H1 (cell line): Measurements from ENCODE around the gene TXNIP. TPM values are rescaled to one million over a fixed set of nuclear protein-coding genes. Genes with fewer than 3 reads are reported as not detected.

ENCODE experiments used
- CHD1 ChIP-seq: IDR thresholded peaks from 2 replicates; pipeline ENCODE4 v1.6.1; 2012; ENCODE audit warnings: low read depth, low read length, improper control_type of control experiment
- CHD7 ChIP-seq: fragments of 300-600 bp; sonication (generic); IDR thresholded peaks from 2 replicates; pipeline ENCODE4 v1.7.1; 2012; ENCODE audit warnings: low read length, moderate library complexity, mild to moderate bottlenecking, inconsistent platforms; ENCODE audit not compliant: insufficient replicate concordance
- NANOG ChIP-seq: IDR thresholded peaks from 2 replicates; pipeline ENCODE4 v1.6.1; 2011; ENCODE audit warnings: low read length, low read depth, mild to moderate bottlenecking, inconsistent platforms; ENCODE audit not compliant: insufficient read depth, poor library complexity, severe bottlenecking
- NRF1 ChIP-seq: IDR thresholded peaks from 2 replicates; pipeline ENCODE4 v1.6.1; 2011; ENCODE audit warnings: mild to moderate bottlenecking, low read depth, low read length, improper control_type of control experiment
- POLR2AphosphoS5 ChIP-seq: IDR thresholded peaks from 2 replicates; pipeline ENCODE4 v1.6.1; 2011; ENCODE audit warnings: low read depth, low read length
- POU5F1 ChIP-seq: IDR thresholded peaks from 2 replicates; pipeline ENCODE4 v1.6.1; 2011; ENCODE audit warnings: low read depth, mild to moderate bottlenecking, low read length, moderate library complexity
- RNF2 ChIP-seq: fragments of 200-900, 300-1000 bp; sonication (generic); IDR thresholded peaks from 2 replicates; pipeline ENCODE4 v1.7.1; 2016; ENCODE audit warnings: borderline replicate concordance, low read depth, mild to moderate bottlenecking, antibody characterized with exemption, low read length; ENCODE audit not compliant: poor library complexity, severe bottlenecking; ENCODE audit errors: missing control alignments
- SP1 ChIP-seq: IDR thresholded peaks from 2 replicates; pipeline ENCODE4 v1.6.1; 2011; ENCODE audit warnings: low read depth, low read length
- USF2 ChIP-seq: IDR thresholded peaks from 2 replicates; pipeline ENCODE4 v1.6.1; 2011; ENCODE audit warnings: low read length, improper control_type of control experiment
- polyA plus RNA-seq, 7 experiments: library from polyadenylated mRNA; depleted of rRNA in 3 of 7; stranded (reverse) in 5 of 7; unstranded in 2 of 7; fragments of >200 nt in 5 of 7; fragments of 200-250 nt in 2 of 7; gene quantifications; 1 replicate in 5 of 7; 2 replicates in 1 of 7; 4 replicates in 1 of 7; pipeline versions ENCODE4 v1.2.1 to v1.2.3, GENCODE V29; 2011 to 2013; ENCODE audit warnings: missing spikeins in 2 of 7, mixed read lengths in 2 of 7
- total RNA-seq: library from RNA; stranded (reverse); fragmentation: NEBNext Ultra II Directional; extraction: Animal tissue kit (Norgen Biotek cat#: 25700); gene quantifications from 2 replicates; pipeline ENCODE4 v1.2.1, GENCODE V29; 2021

TXNIP gene
- total and polyA plus RNA-seq, 2 of the 8 experiments (the other 6 are each of a cell fraction or from before 2014, with no cell fraction given), result 12.3 to 56.8 TPM

- no peak for TF ChIP-seq CHD7
- no peak for TF ChIP-seq NRF1
- TF ChIP-seq SP1, result no peak
- no peak for TF ChIP-seq NANOG
- TF ChIP-seq POU5F1, result no peak
- TF ChIP-seq CHD1, result no peak
- no peak for TF ChIP-seq USF2
- TF ChIP-seq POLR2AphosphoS5, result no peak
- no peak for TF ChIP-seq RNF2
Observed at GRCh38 chr1:146036241-146036964, 40.0 kb upstream of the TXNIP start (continued).
